HEK293T (cell line): ENCODE data around the gene RNF213.

Experiments used
- CTCF ChIA-PET: fragments of 350-600 bp; formaldehyde crosslinking; extraction: SDS; loops from one replicate; lab custom pipeline; 2021; ENCODE audit warnings: antibody characterized with exemption, inconsistent platforms; lab: Yijun Ruan, JAX
- POLR2A ChIA-PET: fragments of 350-600 bp; formaldehyde crosslinking; extraction: SDS; loops from one replicate; lab custom pipeline; 2020; ENCODE audit warnings: antibody characterized with exemption, inconsistent platforms; lab: Yijun Ruan, JAX
- DNase-seq: peaks from one replicate; pipeline ENCODE4 v3.0.0; 2012; ENCODE audit warnings: mixed read lengths; ENCODE audit errors: extremely low spot score
- ARNT ChIP-seq: fragments of 450-650 bp; IDR thresholded peaks from 2 replicates; pipeline ENCODE4 v1.6.1; 2017; ENCODE audit warnings: mild to moderate bottlenecking
- BHLHE40 ChIP-seq: fragments of 450-650 bp; IDR thresholded peaks from 2 replicates; pipeline ENCODE4 v1.6.1; 2016; ENCODE audit warnings: mild to moderate bottlenecking, moderate library complexity, borderline replicate concordance
- CTBP1 ChIP-seq: fragments of 450-650 bp; IDR thresholded peaks from 2 replicates; pipeline ENCODE4 v1.6.1; 2016; ENCODE audit warnings: borderline replicate concordance
- ELF4 ChIP-seq: fragments of 450-650 bp; IDR thresholded peaks from 2 replicates; pipeline ENCODE4 v1.6.1; 2017; ENCODE audit warnings: antibody characterized with exemption
- FOXA1 ChIP-seq: fragments of 450-650 bp; IDR thresholded peaks from 2 replicates; pipeline ENCODE4 v1.6.1; 2016; ENCODE audit warnings: mild to moderate bottlenecking
- FOXK2 ChIP-seq: fragments of 450-650 bp; IDR thresholded peaks from 2 replicates; pipeline ENCODE4 v1.6.1; 2016; ENCODE audit warnings: mild to moderate bottlenecking
- FOXM1 ChIP-seq: fragments of 450-650 bp; IDR thresholded peaks from 2 replicates; pipeline ENCODE4 v1.6.1; 2017; ENCODE audit warnings: mild to moderate bottlenecking, borderline replicate concordance
- HDGF ChIP-seq: fragments of 450-650 bp; IDR thresholded peaks from 2 replicates; pipeline ENCODE4 v1.6.1; 2017; ENCODE audit warnings: antibody characterized with exemption, borderline replicate concordance
- L3MBTL2 ChIP-seq: fragments of 450-650 bp; conservative IDR thresholded peaks from 2 replicates; pipeline ENCODE4 v1.6.1; 2016; ENCODE audit warnings: mild to moderate bottlenecking
- LEF1 ChIP-seq: fragments of 450-650 bp; IDR thresholded peaks from 2 replicates; pipeline ENCODE4 v1.6.1; 2017; ENCODE audit warnings: mild to moderate bottlenecking, borderline replicate concordance
- NFRKB ChIP-seq: fragments of 450-650 bp; IDR thresholded peaks from 2 replicates; pipeline ENCODE4 v1.6.1; 2016; ENCODE audit warnings: mild to moderate bottlenecking, moderate library complexity
- SP1 ChIP-seq: fragments of 450-650 bp; IDR thresholded peaks from 2 replicates; pipeline ENCODE4 v1.6.1; 2017
- SUZ12 ChIP-seq: fragments of 450-650 bp; IDR thresholded peaks from 2 replicates; pipeline ENCODE4 v1.6.1; 2016; ENCODE audit warnings: mild to moderate bottlenecking
- TARDBP ChIP-seq: fragments of 450-650 bp; IDR thresholded peaks from 2 replicates; pipeline ENCODE4 v1.6.1; 2016
- ZNF384 ChIP-seq: fragments of 450-650 bp; IDR thresholded peaks from 2 replicates; pipeline ENCODE4 v1.6.1; 2016
- TF ChIP-seq, protein P1 (sequence below): fragments of 450-650 bp; IDR thresholded peaks from 2 replicates; pipeline ENCODE4 v1.6.1; 2016

The RNF213 gene

DNA sequence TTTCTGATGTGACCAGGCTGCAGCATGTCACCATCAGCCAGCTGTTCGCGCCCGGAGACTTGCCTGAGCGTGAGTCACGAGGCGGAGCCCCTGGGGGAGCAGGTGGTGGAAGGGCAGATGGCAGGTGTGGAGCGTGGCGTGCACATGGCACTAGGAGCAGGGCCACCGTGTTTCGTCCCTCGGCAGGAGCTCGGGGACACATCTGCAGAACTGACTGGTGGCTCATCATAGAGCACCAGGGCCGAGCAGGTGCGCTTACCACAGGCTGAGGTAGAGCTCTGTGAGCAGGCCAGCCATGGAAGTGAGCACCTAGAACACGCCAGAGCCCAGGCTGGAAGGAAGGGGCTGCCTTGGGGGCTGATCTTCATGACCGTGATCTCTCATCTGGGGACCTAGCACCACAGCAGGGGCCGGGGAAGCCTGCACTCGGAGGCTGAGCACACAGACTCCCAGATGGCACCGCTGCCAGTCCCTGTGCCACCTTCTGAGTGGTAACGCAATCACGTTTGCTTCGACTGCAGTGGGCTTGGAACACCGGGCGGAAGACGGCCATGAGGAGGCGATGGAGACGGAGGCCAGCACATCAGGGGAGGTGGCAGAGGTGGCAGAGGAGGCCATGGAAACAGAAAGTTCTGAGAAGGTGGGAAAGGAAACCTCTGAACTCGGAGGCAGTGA lies 92.5 kb downstream of the RNF213 start:
- DNase-seq, result no peak
- ChIA-PET CTCF (no interaction called here), POLR2A (no interaction called here)
- TF ChIP-seq CTBP1, result no peak

DNA sequence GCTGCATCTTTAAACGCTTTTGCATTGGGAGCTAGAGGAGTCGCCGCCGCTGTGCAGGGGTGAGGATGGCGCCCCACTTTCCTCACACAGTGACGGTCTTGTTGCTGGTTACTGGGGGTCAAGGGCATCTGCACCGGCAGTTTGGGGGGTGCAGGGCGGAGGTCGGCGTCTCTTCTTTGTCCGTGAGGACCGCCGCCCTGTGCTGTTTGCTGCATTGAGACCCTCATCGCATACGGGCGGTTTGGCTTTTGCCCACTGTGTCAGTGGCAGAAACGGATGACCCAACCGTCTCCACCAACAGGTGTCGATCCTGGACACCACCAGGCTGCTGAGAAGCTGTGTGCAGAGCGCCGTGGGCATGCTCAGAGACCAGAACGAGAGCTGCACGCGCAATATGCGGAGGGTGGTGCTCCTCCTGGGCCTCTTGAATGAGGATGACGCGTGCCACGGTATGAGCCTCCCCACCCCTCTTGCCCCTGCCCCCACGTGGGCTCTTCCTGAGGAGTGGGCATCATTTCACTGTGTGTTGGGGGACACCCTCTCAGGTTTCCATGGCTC lies 93.1 kb downstream of the RNF213 start:
- ChIA-PET POLR2A (no interaction called here), CTCF (no interaction called here)
- DNase-seq, result no peak
- TF ChIP-seq ELF4, result no peak
- no peak for TF ChIP-seq FOXK2

DNA sequence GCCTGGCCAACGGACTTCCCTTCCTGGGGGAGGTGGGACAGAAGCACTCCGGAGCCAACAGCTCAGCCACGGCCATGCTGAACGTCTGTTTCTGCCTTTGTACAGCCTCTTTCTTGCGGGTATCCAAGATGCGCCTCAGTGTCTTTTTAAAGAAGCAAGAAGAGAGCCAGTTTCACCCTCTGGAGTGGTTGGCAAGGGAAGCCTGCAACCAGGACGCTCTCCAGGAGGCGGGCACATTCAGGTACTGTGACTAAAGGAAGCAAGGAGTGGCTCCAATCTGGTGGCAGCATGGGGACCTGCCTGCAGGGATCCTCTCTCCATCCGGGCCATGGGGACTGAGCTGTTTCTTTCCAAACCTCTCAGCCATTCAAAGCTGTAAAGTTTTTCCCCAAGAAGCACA lies 93.7 kb downstream of the RNF213 start:
- ChIA-PET POLR2A (no interaction called here), CTCF (no interaction called here)
- no peak for TF ChIP-seq SP1
- no peak for TF ChIP-seq TARDBP
- no peak for TF ChIP-seq FOXK2
- TF ChIP-seq CTBP1, result no peak
- TF ChIP-seq HDGF, result no peak
- no peak for DNase-seq

DNA sequence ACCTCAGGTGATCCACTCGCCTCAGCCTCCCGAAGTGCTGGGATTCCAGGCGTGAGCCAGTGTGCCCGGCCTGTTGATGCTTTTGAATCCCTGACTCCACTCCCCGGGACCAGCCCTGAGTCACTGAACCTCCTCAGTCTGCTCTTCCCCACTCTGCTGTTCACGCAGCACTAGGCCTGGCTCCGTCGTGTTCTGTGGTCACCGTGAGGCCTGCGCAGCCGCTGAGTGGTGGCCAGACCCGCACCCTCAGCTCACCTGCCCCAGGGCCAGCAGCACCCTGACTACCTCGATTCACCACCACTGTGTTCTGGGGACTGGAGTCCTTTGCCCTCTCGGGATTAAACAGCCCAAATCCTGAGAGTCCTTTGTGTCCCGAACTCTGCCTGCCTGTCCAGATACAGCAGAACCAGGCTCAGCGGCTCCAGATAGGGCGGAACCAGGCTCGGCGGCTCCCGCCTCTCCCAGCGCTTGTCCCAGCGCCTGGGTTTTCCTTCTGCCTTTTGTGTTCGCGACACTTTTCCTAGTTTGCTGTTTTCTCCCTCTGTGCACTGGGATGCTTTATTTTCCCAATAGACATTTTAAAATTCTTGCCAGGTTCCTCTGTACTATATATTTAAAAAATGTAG lies 95.7 kb downstream of the RNF213 start:
- TF ChIP-seq FOXA1, result no peak
- TF ChIP-seq SUZ12, result no peak
- TF ChIP-seq ARNT, result no peak
- TF ChIP-seq CTBP1, result no peak
- no peak for TF ChIP-seq TARDBP
- no peak for TF ChIP-seq FOXM1
- no peak for TF ChIP-seq HDGF
- no peak for TF ChIP-seq LEF1
- TF ChIP-seq, protein P1, sequence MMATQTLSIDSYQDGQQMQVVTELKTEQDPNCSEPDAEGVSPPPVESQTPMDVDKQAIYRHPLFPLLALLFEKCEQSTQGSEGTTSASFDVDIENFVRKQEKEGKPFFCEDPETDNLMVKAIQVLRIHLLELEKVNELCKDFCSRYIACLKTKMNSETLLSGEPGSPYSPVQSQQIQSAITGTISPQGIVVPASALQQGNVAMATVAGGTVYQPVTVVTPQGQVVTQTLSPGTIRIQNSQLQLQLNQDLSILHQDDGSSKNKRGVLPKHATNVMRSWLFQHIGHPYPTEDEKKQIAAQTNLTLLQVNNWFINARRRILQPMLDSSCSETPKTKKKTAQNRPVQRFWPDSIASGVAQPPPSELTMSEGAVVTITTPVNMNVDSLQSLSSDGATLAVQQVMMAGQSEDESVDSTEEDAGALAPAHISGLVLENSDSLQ, result no peak
- no peak for TF ChIP-seq FOXK2
- no peak for TF ChIP-seq ZNF384
- no peak for TF ChIP-seq NFRKB
- no peak for TF ChIP-seq BHLHE40
- no peak for TF ChIP-seq L3MBTL2
- TF ChIP-seq ELF4, result no peak
- TF ChIP-seq SP1, result no peak
- ChIA-PET CTCF (no interaction called here), POLR2A (no interaction called here)
- no peak for DNase-seq

DNA sequence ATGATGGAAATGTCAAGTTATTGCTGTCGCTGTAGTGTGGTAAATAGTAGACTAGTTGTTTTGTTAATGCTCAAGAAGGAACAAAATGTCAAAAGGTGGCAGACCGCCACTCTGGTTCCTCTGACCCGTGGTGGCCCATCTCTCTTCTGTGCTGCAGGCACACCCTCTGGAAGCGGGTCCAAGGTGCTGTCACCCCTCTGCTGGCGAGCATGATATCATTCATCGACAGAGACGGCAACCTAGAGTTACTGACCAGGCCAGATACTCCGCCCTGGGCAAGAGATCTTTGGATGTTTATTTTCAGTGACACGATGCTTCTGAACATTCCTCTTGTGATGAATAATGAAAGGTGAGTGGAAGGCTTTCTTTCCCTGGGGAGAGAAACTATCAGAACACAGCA lies 97.5 kb downstream of the RNF213 start:
- no peak for DNase-seq
- POLR2A ChIA-PET, result no interaction called here
- CTCF ChIA-PET, result no interaction called here
- no peak for TF ChIP-seq ZNF384
- TF ChIP-seq FOXK2, result no peak
- no peak for TF ChIP-seq L3MBTL2

DNA sequence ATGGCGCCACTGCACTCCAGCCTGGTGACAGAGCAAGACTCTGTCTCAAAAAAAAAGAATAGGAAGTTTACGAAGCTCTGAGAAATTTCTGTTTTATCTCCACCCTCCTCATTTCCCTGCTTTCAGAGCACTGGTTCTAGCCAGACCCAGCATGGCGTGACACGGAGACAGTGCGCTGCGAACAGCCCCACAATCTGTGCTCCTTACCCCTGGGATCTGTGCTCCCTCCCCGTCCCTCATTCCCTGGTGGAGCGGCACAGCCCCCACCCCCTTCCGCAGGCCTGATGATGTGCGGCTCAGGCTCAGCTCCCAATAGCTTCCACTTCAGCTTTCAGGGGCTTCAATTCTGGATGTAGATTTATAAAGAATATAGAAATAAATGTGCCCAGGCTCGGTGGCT lies 98.2 kb downstream of the RNF213 start:
- POLR2A ChIA-PET, result no interaction called here
- TF ChIP-seq L3MBTL2, result no peak
- TF ChIP-seq FOXK2, result no peak
- no peak for TF ChIP-seq LEF1
- TF ChIP-seq SP1, result no peak
- no peak for TF ChIP-seq FOXM1
- no peak for TF ChIP-seq FOXA1
- TF ChIP-seq, protein P1, result no peak
- TF ChIP-seq TARDBP, result no peak
- no peak for TF ChIP-seq ELF4
- no peak for TF ChIP-seq ZNF384
- no peak for TF ChIP-seq NFRKB
- no peak for DNase-seq
- CTCF ChIA-PET, result no interaction called here

DNA sequence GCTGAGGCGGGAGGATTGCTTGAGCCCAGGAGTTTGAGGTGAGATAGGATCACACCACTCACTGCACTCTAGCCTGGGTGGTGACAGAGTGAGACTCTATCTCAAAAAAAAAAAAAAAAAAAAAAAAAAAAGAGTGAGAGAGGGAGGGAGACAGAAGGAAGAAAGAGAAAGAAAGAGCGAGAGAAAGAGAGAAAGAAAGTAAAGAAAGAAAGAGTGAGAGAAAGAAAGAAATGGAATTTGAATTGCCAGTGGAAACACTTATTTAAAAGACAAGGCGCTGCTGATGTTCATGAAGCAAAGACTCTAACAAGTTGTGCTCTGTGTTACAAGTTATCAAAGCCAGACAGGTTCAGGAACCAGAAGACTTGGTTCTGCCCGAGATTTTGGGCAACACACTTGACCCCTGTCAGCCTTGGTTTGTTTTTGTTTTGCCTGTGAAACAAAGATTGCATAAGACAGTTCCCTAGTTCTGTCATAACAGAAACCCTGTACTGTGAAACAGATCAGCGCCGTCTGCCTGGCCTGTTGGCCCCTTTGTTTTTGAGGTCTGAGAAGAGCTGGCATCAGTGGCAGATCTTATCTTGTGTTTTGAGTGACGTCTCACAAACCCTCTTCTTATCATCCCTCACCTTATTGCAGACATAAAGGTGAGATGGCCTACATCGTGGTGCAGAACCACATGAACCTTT lies 98.9 kb downstream of the RNF213 start:
- TF ChIP-seq FOXK2 (no peak), TARDBP (no peak), HDGF (no peak), SUZ12 (no peak), ARNT (no peak), BHLHE40 (no peak), NFRKB (no peak), LEF1 (no peak)
- TF ChIP-seq, protein P1, result no peak
- no peak for DNase-seq
- ChIA-PET POLR2A (no interaction called here), CTCF (no interaction called here)
